Panc1 (cell line): ENCODE measurements around the gene F13A1. TPM values are rescaled to one million over a fixed set of nuclear protein-coding genes. Genes with fewer than 3 reads are reported as not detected.

Source experiments
- ATAC-seq: fragments of 200-7000 bp; cut with Tn5 transposase; 2 replicates; pipeline ENCODE4 v1.9.1; 2020; ENCODE audit warnings: mild to moderate bottlenecking, moderate library complexity
- BruUV-seq: library from RNA; stranded (reverse); fragments of 400-500 nt; replicated peaks from 2 replicates; lab custom pipeline; 2021; lab: Mats Ljungman, UMichigan
- CTCF ChIA-PET: fragments of 300-600 bp; sonication (Branson Sonifier 250); formaldehyde crosslinking; loops from one replicate; lab custom pipeline; 2022; ENCODE audit warnings: antibody characterized with exemption; lab: Charles Lee
- POLR2A ChIA-PET: fragments of 300-600 bp; sonication (Branson Sonifier 250); formaldehyde crosslinking; loops from one replicate; lab custom pipeline; 2022; ENCODE audit warnings: antibody characterized with exemption; lab: Charles Lee
- DNase-seq: peaks from one replicate; pipeline ENCODE4 v3.0.0-alpha.2; 2010; ENCODE audit warnings: low read depth, low spot score
- H3K27ac ChIP-seq: 2 replicates; pipeline ENCODE4 v1.5.1; 2011; ENCODE audit warnings: mild to moderate bottlenecking, low read length, inconsistent platforms
- H3K27me3 ChIP-seq: fragments of 200-500 bp; sonication (Bioruptor generic); 2 replicates; pipeline ENCODE4 v1.6.0; 2014; ENCODE audit warnings: low read length, inconsistent platforms; ENCODE audit not compliant: control insufficient read depth, insufficient read depth
- H3K36me3 ChIP-seq: fragments of 200-500 bp; sonication (Bioruptor generic); 2 replicates; pipeline ENCODE4 v1.5.1; 2014; ENCODE audit warnings: inconsistent platforms, mild to moderate bottlenecking, low read length, moderate library complexity; ENCODE audit not compliant: control insufficient read depth, insufficient read depth
- H3K4me1 ChIP-seq: 2 replicates; pipeline ENCODE4 v1.5.1; 2011; ENCODE audit warnings: inconsistent platforms, mild to moderate bottlenecking, low read length, moderate library complexity; ENCODE audit not compliant: control insufficient read depth, insufficient read depth
- H3K4me3 ChIP-seq, 2 experiments: 2 replicates each; pipeline ENCODE4 v1.5.1; 2011 to 2012; ENCODE audit warnings: low read depth in 2 of 2, low read length in 2 of 2, mild to moderate bottlenecking in 2 of 2, inconsistent platforms in 1 of 2, moderate library complexity in 1 of 2
- H3K9me3 ChIP-seq: fragments of 200-500 bp; sonication (Bioruptor generic); 2 replicates; pipeline ENCODE4 v1.5.1; 2014; ENCODE audit warnings: low read depth, mild to moderate bottlenecking, inconsistent platforms, low read length, moderate library complexity; ENCODE audit not compliant: control insufficient read depth, insufficient read depth
- POLR2AphosphoS5 ChIP-seq: IDR thresholded peaks from 2 replicates; pipeline ENCODE4 v1.6.1; 2012; ENCODE audit warnings: mild to moderate bottlenecking, low read depth, low read length, moderate library complexity
- SIN3A ChIP-seq: IDR thresholded peaks from 2 replicates; pipeline ENCODE4 v1.6.1; 2012; ENCODE audit warnings: low read depth, mild to moderate bottlenecking, low read length, moderate library complexity, borderline replicate concordance; ENCODE audit not compliant: insufficient read depth
- TCF7L2 ChIP-seq: IDR thresholded peaks from 2 replicates; pipeline ENCODE4 v1.6.1; 2011; ENCODE audit warnings: mild to moderate bottlenecking, low read depth, low read length, inconsistent platforms
- in situ Hi-C: cut with HindIII; loops from 2 replicates; pipeline ENCODE4 v1.10.0; 2016; ENCODE audit warnings: low sequenced_read_pairs, low pct_unique_long_range_greater_than_20kb
- intact Hi-C: fragments of 100-400 bp; cut with micrococcal nuclease; formaldehyde crosslinking; loops from one replicate; pipeline ENCODE4 v1.10.0; 2022; ENCODE audit not compliant: unreplicated experiment
- total RNA-seq: library from RNA; stranded (reverse); gene quantifications from one replicate; pipeline ENCODE4 v1.2.1, GENCODE V29; 2021; ENCODE audit not compliant: unreplicated experiment
- TF ChIP-seq, protein P1 (sequence below): fragments of 450-650 bp; IDR thresholded peaks from 2 replicates; pipeline ENCODE4 v1.5.1; 2017; ENCODE audit warnings: mild to moderate bottlenecking
- TF ChIP-seq, protein P2 (sequence below), 2 experiments: IDR thresholded peaks; 2 replicates each; pipeline ENCODE4 v1.6.1; 2011 to 2012; ENCODE audit warnings: low read depth in 2 of 2, control low read depth in 1 of 2, low read length in 1 of 2, mild to moderate bottlenecking in 1 of 2, moderate library complexity in 1 of 2; ENCODE audit not compliant: insufficient read depth in 1 of 2

The F13A1 gene
- total RNA-seq, 1 experiment from 2014 or later = 0.26 TPM

GRCh38 chr6:6351511-6352025 lies 31.1 kb upstream of the F13A1 start:
- no peaks in the 10 kb centered on the region for H3K4me1 ChIP-seq
- no TSS peak for BruUV-seq
- no peaks in the 10 kb centered on the region; the same call in 1 of the 2 replicates for H3K27me3 ChIP-seq
- in situ Hi-C loops (no loop called here), intact Hi-C loops (no loop called here)
- H3K4me3 ChIP-seq = no peak overlapping the region
- no peak for DNase-seq
- H3K36me3 ChIP-seq = no peaks in the 10 kb centered on the region
- H3K27ac ChIP-seq = no peak overlapping the region
- TF ChIP-seq POLR2AphosphoS5 (no peak), TCF7L2 (no peak), SIN3A (no peak)
- TF ChIP-seq, protein P1, sequence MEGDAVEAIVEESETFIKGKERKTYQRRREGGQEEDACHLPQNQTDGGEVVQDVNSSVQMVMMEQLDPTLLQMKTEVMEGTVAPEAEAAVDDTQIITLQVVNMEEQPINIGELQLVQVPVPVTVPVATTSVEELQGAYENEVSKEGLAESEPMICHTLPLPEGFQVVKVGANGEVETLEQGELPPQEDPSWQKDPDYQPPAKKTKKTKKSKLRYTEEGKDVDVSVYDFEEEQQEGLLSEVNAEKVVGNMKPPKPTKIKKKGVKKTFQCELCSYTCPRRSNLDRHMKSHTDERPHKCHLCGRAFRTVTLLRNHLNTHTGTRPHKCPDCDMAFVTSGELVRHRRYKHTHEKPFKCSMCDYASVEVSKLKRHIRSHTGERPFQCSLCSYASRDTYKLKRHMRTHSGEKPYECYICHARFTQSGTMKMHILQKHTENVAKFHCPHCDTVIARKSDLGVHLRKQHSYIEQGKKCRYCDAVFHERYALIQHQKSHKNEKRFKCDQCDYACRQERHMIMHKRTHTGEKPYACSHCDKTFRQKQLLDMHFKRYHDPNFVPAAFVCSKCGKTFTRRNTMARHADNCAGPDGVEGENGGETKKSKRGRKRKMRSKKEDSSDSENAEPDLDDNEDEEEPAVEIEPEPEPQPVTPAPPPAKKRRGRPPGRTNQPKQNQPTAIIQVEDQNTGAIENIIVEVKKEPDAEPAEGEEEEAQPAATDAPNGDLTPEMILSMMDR = no peak
- TF ChIP-seq, protein P2, sequence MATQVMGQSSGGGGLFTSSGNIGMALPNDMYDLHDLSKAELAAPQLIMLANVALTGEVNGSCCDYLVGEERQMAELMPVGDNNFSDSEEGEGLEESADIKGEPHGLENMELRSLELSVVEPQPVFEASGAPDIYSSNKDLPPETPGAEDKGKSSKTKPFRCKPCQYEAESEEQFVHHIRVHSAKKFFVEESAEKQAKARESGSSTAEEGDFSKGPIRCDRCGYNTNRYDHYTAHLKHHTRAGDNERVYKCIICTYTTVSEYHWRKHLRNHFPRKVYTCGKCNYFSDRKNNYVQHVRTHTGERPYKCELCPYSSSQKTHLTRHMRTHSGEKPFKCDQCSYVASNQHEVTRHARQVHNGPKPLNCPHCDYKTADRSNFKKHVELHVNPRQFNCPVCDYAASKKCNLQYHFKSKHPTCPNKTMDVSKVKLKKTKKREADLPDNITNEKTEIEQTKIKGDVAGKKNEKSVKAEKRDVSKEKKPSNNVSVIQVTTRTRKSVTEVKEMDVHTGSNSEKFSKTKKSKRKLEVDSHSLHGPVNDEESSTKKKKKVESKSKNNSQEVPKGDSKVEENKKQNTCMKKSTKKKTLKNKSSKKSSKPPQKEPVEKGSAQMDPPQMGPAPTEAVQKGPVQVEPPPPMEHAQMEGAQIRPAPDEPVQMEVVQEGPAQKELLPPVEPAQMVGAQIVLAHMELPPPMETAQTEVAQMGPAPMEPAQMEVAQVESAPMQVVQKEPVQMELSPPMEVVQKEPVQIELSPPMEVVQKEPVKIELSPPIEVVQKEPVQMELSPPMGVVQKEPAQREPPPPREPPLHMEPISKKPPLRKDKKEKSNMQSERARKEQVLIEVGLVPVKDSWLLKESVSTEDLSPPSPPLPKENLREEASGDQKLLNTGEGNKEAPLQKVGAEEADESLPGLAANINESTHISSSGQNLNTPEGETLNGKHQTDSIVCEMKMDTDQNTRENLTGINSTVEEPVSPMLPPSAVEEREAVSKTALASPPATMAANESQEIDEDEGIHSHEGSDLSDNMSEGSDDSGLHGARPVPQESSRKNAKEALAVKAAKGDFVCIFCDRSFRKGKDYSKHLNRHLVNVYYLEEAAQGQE (IDR thresholded peaks at IDR 0.05; ENCODE audit: insufficient read depth in 1 of 2, low read depth in 2 of 2, low read length in 1 of 2) = no peak
- ATAC-seq = no peak
- POLR2A ChIA-PET = no interaction called here
- CTCF ChIA-PET = no interaction called here
- H3K9me3 ChIP-seq = no peaks in the 10 kb centered on the region

DNA sequence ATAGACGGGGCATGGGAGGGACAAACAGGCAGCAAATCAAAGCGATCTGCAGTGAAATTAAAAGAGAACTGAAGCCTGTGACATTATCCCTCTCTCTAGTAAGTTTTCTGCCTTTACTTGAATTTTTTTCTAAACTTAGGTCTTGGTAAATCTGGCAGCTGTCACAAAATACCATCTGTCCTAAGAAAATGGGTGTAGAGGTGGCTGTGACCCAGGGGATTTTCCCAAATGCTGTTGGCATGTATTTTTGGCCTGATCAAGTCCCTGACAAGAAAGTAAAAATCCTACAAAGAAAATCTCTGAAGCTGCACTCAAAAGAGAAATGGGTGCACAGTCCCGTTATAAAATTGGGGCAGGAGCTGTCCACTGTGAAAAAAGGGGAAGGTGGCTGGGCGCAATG lies 30.2 kb upstream of the F13A1 start:
- POLR2A ChIA-PET = no interaction called here
- Histone ChIP-seq H3K36me3 (no peaks in the 10 kb centered on the region), H3K9me3 (no peaks in the 10 kb centered on the region), H3K4me1 (no peaks in the 10 kb centered on the region), H3K4me3 (no peak overlapping the region), H3K27ac (no peak overlapping the region), H3K27me3 (no peaks in the 10 kb centered on the region; the same call in 1 of the 2 replicates)
- no peak for DNase-seq
- ATAC-seq = no peak
- CTCF ChIA-PET = no interaction called here
- in situ Hi-C loops = no loop called here
- BruUV-seq = no TSS peak
- TF ChIP-seq, protein P1 = no peak
- TF ChIP-seq POLR2AphosphoS5 = no peak
- no peak for TF ChIP-seq TCF7L2
- no peak for TF ChIP-seq SIN3A
- TF ChIP-seq, protein P2 (IDR thresholded peaks at IDR 0.05; ENCODE audit: insufficient read depth in 1 of 2, low read depth in 2 of 2, low read length in 1 of 2) = no peak
- intact Hi-C loops = no loop called here
